NCI-H774 (cell line): ENCODE measurements around the gene OR5P2.
"Not testable (repeated sequence)": the region's sequence is repeated elsewhere in the genome, so short reads cannot be mapped to it uniquely, and the experiment has no call there.

Experiments used
- DNase-seq: peaks from one replicate; lab custom pipeline; 2025; lab: John Stamatoyannopoulos, UW

The OR5P2 gene, protein sequence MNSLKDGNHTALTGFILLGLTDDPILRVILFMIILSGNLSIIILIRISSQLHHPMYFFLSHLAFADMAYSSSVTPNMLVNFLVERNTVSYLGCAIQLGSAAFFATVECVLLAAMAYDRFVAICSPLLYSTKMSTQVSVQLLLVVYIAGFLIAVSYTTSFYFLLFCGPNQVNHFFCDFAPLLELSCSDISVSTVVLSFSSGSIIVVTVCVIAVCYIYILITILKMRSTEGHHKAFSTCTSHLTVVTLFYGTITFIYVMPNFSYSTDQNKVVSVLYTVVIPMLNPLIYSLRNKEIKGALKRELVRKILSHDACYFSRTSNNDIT

DNA sequence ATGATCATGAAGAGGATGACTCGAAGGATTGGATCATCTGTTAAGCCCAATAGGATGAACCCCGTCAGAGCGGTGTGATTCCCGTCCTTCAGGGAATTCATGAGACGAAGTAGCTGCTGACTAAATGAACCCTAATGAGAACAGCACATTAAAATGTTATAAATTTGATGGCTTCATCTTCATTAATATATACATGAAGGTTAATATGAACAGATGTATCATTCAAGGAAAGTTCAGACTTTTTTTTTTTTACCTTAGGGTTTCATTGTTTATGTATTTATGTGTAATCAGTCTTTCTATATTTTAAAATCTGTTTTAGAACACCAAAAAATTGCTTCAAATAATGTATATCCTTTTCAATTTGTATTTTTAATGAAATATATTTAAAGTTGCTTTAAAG is at the start of gene OR5P2:
TSS of gene OR5P2 (minus strand) at position 101 of the 400 bp plus-strand sequence. CDS start at position 101, 0 bp downstream.
- no peak for DNase-seq

- no peak for DNase-seq
Measured at GRCh38 chr11:7846003-7846402, 49.3 kb upstream of the OR5P2 start.

DNA sequence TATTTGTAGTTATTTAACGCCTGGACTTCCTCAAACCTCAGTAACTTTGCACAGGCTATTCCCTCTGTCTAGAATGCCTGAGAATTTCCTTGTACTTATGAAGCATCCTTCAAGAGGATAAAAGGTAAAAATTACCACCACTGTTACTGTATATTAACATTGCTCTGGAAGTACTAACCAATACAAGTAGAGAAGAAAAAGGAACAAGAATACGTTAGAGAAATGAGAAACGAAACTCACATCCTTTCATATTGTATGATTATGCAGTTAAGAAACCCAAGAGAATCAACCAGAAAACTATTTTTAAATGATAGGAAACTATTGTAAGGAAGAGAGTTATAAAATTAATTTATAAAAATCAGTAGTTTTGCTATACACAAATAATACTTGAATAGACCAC is 48.2 kb upstream of the OR5P2 start:
- DNase-seq = no peak

GRCh38 chr11:7844521-7844920 is 47.8 kb upstream of the OR5P2 start:
- DNase-seq = no peak

DNA sequence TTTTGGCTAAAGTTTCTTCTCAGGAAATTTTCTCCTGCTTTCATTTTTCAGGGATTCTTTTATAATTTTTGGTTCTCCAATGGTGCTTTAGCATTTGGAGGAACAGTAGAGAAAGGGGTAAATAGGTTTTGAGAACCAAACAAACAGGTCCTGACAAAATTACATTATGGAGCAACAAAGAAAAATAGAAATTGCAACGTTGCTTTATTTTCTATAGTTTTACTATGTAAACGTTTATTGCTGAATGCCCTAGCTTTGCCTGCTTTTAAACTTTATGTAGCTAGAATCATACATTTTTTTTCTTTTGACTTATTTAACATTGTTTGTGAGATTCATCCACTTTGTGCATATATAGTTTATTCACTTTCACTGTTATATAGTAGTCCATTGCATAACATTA is 43.8 kb upstream of the OR5P2 start:
- no peak for DNase-seq

DNA sequence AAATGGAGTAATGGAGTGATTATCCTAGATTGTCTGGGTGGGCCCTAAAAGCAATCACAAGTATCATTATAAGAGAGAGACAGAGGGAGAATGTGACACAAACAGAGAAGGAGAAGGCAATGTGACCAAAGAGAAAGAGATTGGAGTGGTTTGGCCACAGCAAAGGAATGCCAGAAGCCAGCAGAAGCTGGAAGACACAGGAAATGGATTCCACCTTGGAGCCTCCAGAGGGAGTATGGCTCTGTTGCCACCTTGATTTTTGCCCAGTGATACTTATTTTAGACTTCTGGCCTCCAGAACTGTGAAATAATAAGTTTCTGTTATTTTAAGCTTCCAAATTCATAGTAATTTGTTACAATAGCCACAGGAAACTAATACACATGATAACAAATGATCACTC is 36.8 kb upstream of the OR5P2 start:
- no peak for DNase-seq

GRCh38 chr11:7830740-7831139 is 34.0 kb upstream of the OR5P2 start, which contains the start of gene OR5P3:
Gene OR5P3 (minus strand): TSS chr11:7830840.
- no peak for DNase-seq

GRCh38 chr11:7826324-7826723 is 29.6 kb upstream of the OR5P2 start:
- DNase-seq = no peak

- not testable (repeated sequence) for DNase-seq
Measured at GRCh38 chr11:7820417-7820816, 23.7 kb upstream of the OR5P2 start.

GRCh38 chr11:7814897-7815296 is 18.2 kb upstream of the OR5P2 start:
- DNase-seq = not testable (repeated sequence)

- not testable (repeated sequence) for DNase-seq
Measured at GRCh38 chr11:7810301-7810700, 13.6 kb upstream of the OR5P2 start.

DNA sequence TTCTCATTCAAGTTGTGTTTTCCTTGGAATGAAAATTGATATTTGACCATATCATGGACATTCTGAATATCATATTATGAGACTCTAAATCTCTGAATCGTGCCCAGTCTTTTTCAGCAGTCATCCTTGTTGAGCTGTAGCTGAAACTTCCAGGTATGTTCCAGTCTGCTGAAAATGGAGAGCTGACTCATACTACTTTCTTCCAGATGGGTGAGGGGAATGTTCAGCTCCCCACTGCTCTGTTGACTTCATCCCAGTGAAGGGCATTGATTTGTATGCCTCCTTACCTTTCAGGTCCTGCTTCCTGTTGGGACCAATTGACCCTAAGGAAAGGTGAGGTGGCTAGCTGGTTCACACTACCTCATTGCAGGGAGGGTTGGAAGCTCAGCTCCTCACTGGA is 3.5 kb downstream of the OR5P2 start:
- no peak for DNase-seq

DNA sequence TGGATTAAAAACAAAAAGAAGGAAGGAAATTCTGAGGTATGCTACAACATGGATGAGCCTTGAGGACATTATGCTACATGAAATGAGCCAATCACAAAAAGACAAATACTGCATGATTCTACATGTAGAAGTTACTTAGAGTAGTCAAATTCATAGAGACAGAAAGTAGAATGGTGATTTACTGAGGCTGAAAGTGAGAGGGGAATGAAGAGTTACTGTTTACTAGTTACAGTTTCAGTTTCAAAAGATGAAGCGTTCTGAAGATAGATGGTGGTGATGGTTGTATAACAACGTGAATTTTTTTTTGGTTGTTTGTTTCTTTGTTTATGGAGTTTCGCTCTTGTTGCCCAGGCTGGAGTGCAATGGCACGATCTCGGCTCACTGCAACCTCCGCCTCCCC is 9.5 kb downstream of the OR5P2 start:
- no peak for DNase-seq

GRCh38 chr11:7775689-7776088 is 21.1 kb downstream of the OR5P2 start:
- no peak for DNase-seq

- DNase-seq = not testable (repeated sequence)
Measured at GRCh38 chr11:7764301-7764700, 32.4 kb downstream of the OR5P2 start.

GRCh38 chr11:7759010-7759409 is 37.7 kb downstream of the OR5P2 start:
- DNase-seq = no peak

DNA sequence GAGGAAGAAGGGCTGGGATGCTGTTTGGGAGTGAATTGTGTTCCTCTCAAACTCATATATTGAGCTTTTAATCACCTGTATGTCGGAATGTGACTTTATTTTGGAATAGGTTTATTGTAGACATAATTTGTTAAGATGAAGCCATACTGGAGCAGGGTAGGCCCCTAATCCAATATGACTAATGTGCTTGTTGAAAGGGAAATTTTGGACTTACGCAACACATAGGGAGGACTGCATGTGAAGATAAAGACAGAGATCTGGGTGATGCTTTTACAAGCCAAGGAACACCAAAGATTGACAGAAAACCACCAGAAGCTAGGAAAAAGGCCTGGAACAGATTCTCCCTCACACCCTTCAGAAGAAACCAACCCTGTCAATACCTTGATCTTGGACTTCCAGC is 47.3 kb downstream of the OR5P2 start:
- DNase-seq = no peak
